Effector memory CD4-positive, alpha-beta T cell (primary cell): ENCODE data around the gene RAD51B.
"Not testable (repeated sequence)": the region's sequence is repeated elsewhere in the genome, so short reads cannot be mapped to it uniquely, and the experiment has no call there.

ENCODE experiments used
- DNase-seq, 3 donors: peaks; one replicate each; pipeline ENCODE4 v3.0.0-alpha.2; 2020
- H3K27ac ChIP-seq: 2 replicates; pipeline ENCODE4 v1.7.0; 2013; ENCODE audit warnings: mild to moderate bottlenecking, low read length, moderate library complexity; ENCODE audit not compliant: insufficient read depth, poor library complexity, severe bottlenecking
- H3K27me3 ChIP-seq: replicated peaks from 2 replicates; pipeline ENCODE4 v1.7.0; 2013; ENCODE audit warnings: mild to moderate bottlenecking, low read length; ENCODE audit not compliant: insufficient read depth, control insufficient read depth, poor library complexity, severe bottlenecking
- H3K36me3 ChIP-seq: 2 replicates; pipeline ENCODE4 v1.7.0; 2013; ENCODE audit warnings: mild to moderate bottlenecking, low read length, moderate library complexity; ENCODE audit not compliant: control insufficient read depth, insufficient read depth
- H3K4me1 ChIP-seq: 2 replicates; pipeline ENCODE4 v1.7.0; 2013; ENCODE audit warnings: low read length, mild to moderate bottlenecking; ENCODE audit not compliant: control insufficient read depth, insufficient read depth, poor library complexity, severe bottlenecking
- H3K4me3 ChIP-seq: 2 replicates; pipeline ENCODE4 v1.7.0; 2013; ENCODE audit warnings: low read length, low read depth, mild to moderate bottlenecking; ENCODE audit not compliant: insufficient read depth, poor library complexity, severe bottlenecking
- H3K9me3 ChIP-seq: 2 replicates; pipeline ENCODE4 v1.7.0; 2013; ENCODE audit warnings: mild to moderate bottlenecking, low read length, moderate library complexity; ENCODE audit not compliant: control insufficient read depth

RAD51B gene

GRCh38 chr14:68658943-68659931, 839.7 kb downstream of the RAD51B start:
- H3K27me3 ChIP-seq = no peaks in the 10 kb centered on the region
- no peak for DNase-seq
- H3K27ac ChIP-seq = no peak overlapping the region
- no peaks in the 10 kb centered on the region for H3K9me3 ChIP-seq
- no peaks in the 10 kb centered on the region for H3K4me1 ChIP-seq
- H3K4me3 ChIP-seq = no peak overlapping the region
- H3K36me3 ChIP-seq = no peaks in the 10 kb centered on the region

GRCh38 chr14:68660495-68660894, 840.9 kb downstream of the RAD51B start:
- no peaks in the 10 kb centered on the region for H3K4me1 ChIP-seq
- no peaks in the 10 kb centered on the region for H3K9me3 ChIP-seq
- no peak for DNase-seq
- no peaks in the 10 kb centered on the region for H3K36me3 ChIP-seq
- no peak overlapping the region for H3K4me3 ChIP-seq
- H3K27me3 ChIP-seq = no peaks in the 10 kb centered on the region
- no peak overlapping the region for H3K27ac ChIP-seq

GRCh38 chr14:68661226-68662225, 841.9 kb downstream of the RAD51B start:
- no peaks in the 10 kb centered on the region for H3K36me3 ChIP-seq
- H3K4me1 ChIP-seq = no peaks in the 10 kb centered on the region
- H3K27me3 ChIP-seq = no peaks in the 10 kb centered on the region
- H3K9me3 ChIP-seq = no peaks in the 10 kb centered on the region
- no peak overlapping the region for H3K4me3 ChIP-seq
- H3K27ac ChIP-seq = no peak overlapping the region
- DNase-seq = no peak

- H3K4me3 ChIP-seq = no peak overlapping the region
- H3K27ac ChIP-seq = no peak overlapping the region
- H3K27me3 ChIP-seq = no peaks in the 10 kb centered on the region
- no peak for DNase-seq
- H3K4me1 ChIP-seq = no peaks in the 10 kb centered on the region
- no peaks in the 10 kb centered on the region for H3K9me3 ChIP-seq
- no peaks in the 10 kb centered on the region for H3K36me3 ChIP-seq
These were observed 842.8 kb downstream of the RAD51B start for GRCh38 chr14:68662392-68662791.

GRCh38 chr14:68662826-68663225, 843.2 kb downstream of the RAD51B start:
- not testable (repeated sequence) for H3K4me1 ChIP-seq, H3K4me3 ChIP-seq, H3K36me3 ChIP-seq, DNase-seq, H3K27me3 ChIP-seq, H3K9me3 ChIP-seq, H3K27ac ChIP-seq

- DNase-seq = no peak
- H3K4me1 ChIP-seq = no peaks in the 10 kb centered on the region
- no peaks in the 10 kb centered on the region for H3K27me3 ChIP-seq
- H3K4me3 ChIP-seq = peak overlapping the region; percentile 48
- H3K36me3 ChIP-seq = no peaks in the 10 kb centered on the region
- peak overlapping the region; percentile 10 for H3K27ac ChIP-seq
- H3K9me3 ChIP-seq = no peaks in the 10 kb centered on the region
These were observed 844.0 kb downstream of the RAD51B start for GRCh38 chr14:68663385-68664076.

GRCh38 chr14:68664225-68664681, 844.7 kb downstream of the RAD51B start:
- no peaks in the 10 kb centered on the region for H3K27me3 ChIP-seq
- H3K9me3 ChIP-seq = no peaks in the 10 kb centered on the region
- H3K4me1 ChIP-seq = no peaks in the 10 kb centered on the region
- H3K4me3 ChIP-seq = no peak overlapping the region
- H3K27ac ChIP-seq = no peak overlapping the region
- H3K36me3 ChIP-seq = no peaks in the 10 kb centered on the region
- DNase-seq = no peak

GRCh38 chr14:68665131-68665530, 845.6 kb downstream of the RAD51B start:
- Histone ChIP-seq H3K27ac (no peak overlapping the region), H3K4me3 (no peak overlapping the region), H3K9me3 (no peaks in the 10 kb centered on the region), H3K4me1 (no peaks in the 10 kb centered on the region), H3K27me3 (no peaks in the 10 kb centered on the region), H3K36me3 (no peaks in the 10 kb centered on the region)
- no peak for DNase-seq

- Histone ChIP-seq H3K9me3 (no peaks in the 10 kb centered on the region), H3K27me3 (no peaks in the 10 kb centered on the region), H3K4me1 (no peaks in the 10 kb centered on the region), H3K4me3 (no peak overlapping the region), H3K36me3 (no peaks in the 10 kb centered on the region), H3K27ac (no peak overlapping the region)
- DNase-seq = no peak
These were observed 846.2 kb downstream of the RAD51B start for GRCh38 chr14:68665792-68666204.
